ENCODE data around the gene STRAP. TPM values are rescaled to one million over a fixed set of nuclear protein-coding genes. Genes with fewer than 3 reads are reported as not detected.

Gene STRAP
- total and polyA plus RNA-seq, 2 experiments from 2014 or later: 229 to 403 TPM

GRCh38 chr12:15886372-15887042 is 4.3 kb downstream of the STRAP start:
- peaks cover 4% of the 10 kb centered on the region for H3K27me3 Mint-ChIP-seq (ENCODE audit: insufficient read depth, low read depth, poor library complexity)
- H3K79me2 ChIP-seq (replicated peaks; ENCODE audit: insufficient read depth): peaks cover 91% of the 10 kb centered on the region
- peaks cover 54% of the 10 kb centered on the region for H4K20me1 ChIP-seq (replicated peaks; ENCODE audit: insufficient read depth)
- H3K9me2 ChIP-seq (ENCODE audit: insufficient read depth): no peaks in the 10 kb centered on the region
- DNase-seq (ENCODE audit: low spot score): no peak
- 0 out of 2 replicates have a peak overlapping the region, but pooled peaks have one; percentile 17 for H3K4me2 ChIP-seq
- TF ChIP-seq JUNB (IDR thresholded peaks at IDR 0.05; ENCODE audit: unreplicated experiment) (no peak), ZNF114 (CRISPR knock-in tag; IDR thresholded peaks at IDR 0.05) (no peak), CTCF (conservative IDR thresholded peaks at IDR 0.05; ENCODE audit: low read depth in 2 of 2) (no peak), POLR2AphosphoS5 (IDR thresholded peaks at IDR 0.05; ENCODE audit: low read depth) (no peak), ETS1 (IDR thresholded peaks at IDR 0.05) (no peak)
- no peaks in the 10 kb centered on the region for H3K27me3 ChIP-seq (ENCODE audit: insufficient read depth)
- ATAC-seq: no peak
- H3K36me3 ChIP-seq (ENCODE audit: insufficient read depth): peaks cover 26% of the 10 kb centered on the region
- peaks cover 68% of the 10 kb centered on the region for H3K36me3 Mint-ChIP-seq (ENCODE audit: low read depth)
- no peak overlapping the region for H3K4me3 ChIP-seq
- no peak overlapping the region for H3K27ac Mint-ChIP-seq
- peaks cover 24% of the 10 kb centered on the region for H3K4me1 Mint-ChIP-seq
- no peaks in the 10 kb centered on the region; the same call in 2 of the 3 replicates for H3K9me3 Mint-ChIP-seq
- H2AFZ ChIP-seq: no peak overlapping the region
- H3K27ac ChIP-seq (ENCODE audit: low read depth): no peak overlapping the region
- peaks cover 8% of the 10 kb centered on the region for H3F3A ChIP-seq (replicated peaks; ENCODE audit: low read depth)
- H3K4me1 ChIP-seq (ENCODE audit: insufficient read depth): peaks cover 25% of the 10 kb centered on the region
- no peak overlapping the region for H3K4me3 Mint-ChIP-seq

GRCh38 chr12:15887043-15887817 is 5.0 kb downstream of the STRAP start:
- Histone ChIP-seq H3K4me2 (0 out of 2 replicates have a peak overlapping the region, but pooled peaks have one; percentile 17), H3K27me3 (ENCODE audit: insufficient read depth) (no peaks in the 10 kb centered on the region), H3K36me3 (ENCODE audit: insufficient read depth) (peaks cover 31% of the 10 kb centered on the region), H3K4me1 (ENCODE audit: insufficient read depth) (peaks cover 25% of the 10 kb centered on the region), H4K20me1 (replicated peaks; ENCODE audit: insufficient read depth) (peaks cover 54% of the 10 kb centered on the region), H3K9me2 (ENCODE audit: insufficient read depth) (no peaks in the 10 kb centered on the region), H3K79me2 (replicated peaks; ENCODE audit: insufficient read depth) (peaks cover 97% of the 10 kb centered on the region), H3F3A (replicated peaks; ENCODE audit: low read depth) (peaks cover 8% of the 10 kb centered on the region), H3K27ac (ENCODE audit: low read depth) (no peak overlapping the region; the same call in 1 of the 2 replicates), H2AFZ (no peak overlapping the region), H3K4me3 (no peak overlapping the region)
- no peak overlapping the region for H3K27ac Mint-ChIP-seq
- peaks cover 74% of the 10 kb centered on the region for H3K36me3 Mint-ChIP-seq (ENCODE audit: low read depth)
- no peak for DNase-seq (ENCODE audit: low spot score)
- H3K9me3 Mint-ChIP-seq: no peaks in the 10 kb centered on the region
- no peak overlapping the region for H3K4me3 Mint-ChIP-seq
- H3K27me3 Mint-ChIP-seq (ENCODE audit: insufficient read depth, low read depth, poor library complexity): peaks cover 1% of the 10 kb centered on the region
- TF ChIP-seq EZH2 (IDR thresholded peaks at IDR 0.05; ENCODE audit: low read depth, unreplicated experiment) (no peak), ZNF114 (CRISPR knock-in tag; IDR thresholded peaks at IDR 0.05) (no peak), EZH2phosphoT487 (IDR thresholded peaks at IDR 0.05; ENCODE audit: unreplicated experiment) (no peak), STAT1 (IDR thresholded peaks at IDR 0.05; ENCODE audit: unreplicated experiment) (no peak)
- no peak for ATAC-seq
- peaks cover 24% of the 10 kb centered on the region for H3K4me1 Mint-ChIP-seq
